Esophagus squamous epithelium (tissue), 5 donors: ENCODE data around the gene TXNDC11. TPM values are rescaled to one million over a fixed set of nuclear protein-coding genes. Genes with fewer than 3 reads are reported as not detected.

ENCODE experiments used
- DNase-seq: peaks from one replicate; lab custom pipeline; 2025; lab: John Stamatoyannopoulos, UW
- H3K27ac ChIP-seq, 4 donors: fragments of 200-600 bp; sonication (generic); one replicate each; pipeline ENCODE4 v1.5.1; 2016 to 2019; ENCODE audit warnings: mild to moderate bottlenecking in 1 of 4
- H3K27me3 ChIP-seq, 4 donors: fragments of 200-600 bp; sonication (generic); 1 replicate in 3 of 4; 2 replicates in 1 of 4; pipeline versions ENCODE4 v1.5.1 to v1.6.0; 2017 to 2021; ENCODE audit warnings: antibody characterized with exemption in 1 of 4
- H3K36me3 ChIP-seq, 3 donors: fragments of 200-600 bp; sonication (generic); one replicate each; pipeline ENCODE4 v1.5.1; 2016 to 2019
- H3K4me1 ChIP-seq, 3 donors: fragments of 200-600 bp; sonication (generic); one replicate each; pipeline ENCODE4 v1.5.1; 2017 to 2019
- H3K4me3 ChIP-seq, 4 donors: fragments of 200-600 bp; sonication (generic); 1 replicate in 3 of 4; 2 replicates in 1 of 4; pipeline ENCODE4 v1.5.1; 2016 to 2019; ENCODE audit warnings: mild to moderate bottlenecking in 2 of 4, moderate library complexity in 1 of 4
- H3K9me3 ChIP-seq, 3 donors: fragments of 200-600 bp; sonication (generic); one replicate each; pipeline ENCODE4 v1.5.1; 2016 to 2019
- POLR2A ChIP-seq, 4 donors: fragments of 450-650 bp; IDR thresholded peaks; one replicate each; pipeline ENCODE4 v1.6.1; 2017; ENCODE audit warnings: antibody characterized with exemption in 4 of 4, mild to moderate bottlenecking in 4 of 4, moderate library complexity in 3 of 4
- WGBS, 2 donors: methylation state at CpG; one replicate each; pipeline ENCODE4 v1.1.5; 2018; 5-methylcytosine and 5-hydroxymethylcytosine counted together
- intact Hi-C: fragments of 100-400 bp; cut with DNase I; formaldehyde crosslinking; loops from one replicate; pipeline ENCODE4 v1.15.0; 2022
- total RNA-seq, 4 donors: library from RNA; depleted of rRNA; stranded (reverse); fragments of >200 nt; gene quantifications; one replicate each; pipeline ENCODE4 v1.1.0, GENCODE V29; 2016
- TF ChIP-seq, protein P1 (sequence below), 6 experiments: fragments of 450-650 bp in 4 of 6; fragments of 200-600 bp in 2 of 6; sonication (generic) in 2 of 6; IDR thresholded peaks; one replicate each; pipeline ENCODE4 v1.5.1; 2016 to 2019; ENCODE audit warnings: antibody characterized with exemption in 6 of 6, mild to moderate bottlenecking in 4 of 6, moderate library complexity in 4 of 6
- donor health status: DM: yes; HTN: yes; CAD: no.

Gene TXNDC11
- total RNA-seq, 4 donors from 2014 or later = 26.0 to 39.1 (median 35.9) TPM

DNA sequence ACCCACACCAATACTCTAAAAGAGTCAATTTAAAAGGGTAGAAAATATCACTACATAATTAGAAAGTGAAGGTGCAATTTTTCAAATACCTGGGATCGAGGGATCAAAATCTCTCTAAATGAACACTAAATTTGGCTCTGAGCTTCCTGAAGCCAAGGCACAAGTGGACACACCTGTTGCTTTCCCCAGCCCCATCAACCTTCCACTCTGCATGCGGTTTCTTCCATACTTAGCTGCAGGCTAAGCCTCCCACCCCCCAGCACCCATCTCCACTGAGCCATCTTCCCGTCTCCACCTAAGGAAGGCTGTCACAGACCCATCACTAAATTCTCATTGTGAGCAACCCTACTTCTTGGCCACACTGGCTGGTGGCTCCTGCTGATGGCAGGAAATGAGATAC lies 30.5 kb downstream of the TXNDC11 start:
- Histone ChIP-seq H3K4me3 (no peak overlapping the region), H3K36me3 (peaks cover 0 to 92% (median 0%) of the 10 kb centered on the region in 3 donors), H3K27me3 (no peaks in the 10 kb centered on the region), H3K9me3 (no peaks in the 10 kb centered on the region), H3K4me1 (peaks cover 0 to 17% (median 0%) of the 10 kb centered on the region in 3 donors), H3K27ac (no peak overlapping the region)
- TF ChIP-seq, protein P1, sequence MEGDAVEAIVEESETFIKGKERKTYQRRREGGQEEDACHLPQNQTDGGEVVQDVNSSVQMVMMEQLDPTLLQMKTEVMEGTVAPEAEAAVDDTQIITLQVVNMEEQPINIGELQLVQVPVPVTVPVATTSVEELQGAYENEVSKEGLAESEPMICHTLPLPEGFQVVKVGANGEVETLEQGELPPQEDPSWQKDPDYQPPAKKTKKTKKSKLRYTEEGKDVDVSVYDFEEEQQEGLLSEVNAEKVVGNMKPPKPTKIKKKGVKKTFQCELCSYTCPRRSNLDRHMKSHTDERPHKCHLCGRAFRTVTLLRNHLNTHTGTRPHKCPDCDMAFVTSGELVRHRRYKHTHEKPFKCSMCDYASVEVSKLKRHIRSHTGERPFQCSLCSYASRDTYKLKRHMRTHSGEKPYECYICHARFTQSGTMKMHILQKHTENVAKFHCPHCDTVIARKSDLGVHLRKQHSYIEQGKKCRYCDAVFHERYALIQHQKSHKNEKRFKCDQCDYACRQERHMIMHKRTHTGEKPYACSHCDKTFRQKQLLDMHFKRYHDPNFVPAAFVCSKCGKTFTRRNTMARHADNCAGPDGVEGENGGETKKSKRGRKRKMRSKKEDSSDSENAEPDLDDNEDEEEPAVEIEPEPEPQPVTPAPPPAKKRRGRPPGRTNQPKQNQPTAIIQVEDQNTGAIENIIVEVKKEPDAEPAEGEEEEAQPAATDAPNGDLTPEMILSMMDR (IDR thresholded peaks at IDR 0.05) = no peak
- TF ChIP-seq POLR2A (IDR thresholded peaks at IDR 0.05) = no peak
- intact Hi-C loops = loop anchor here (5.0 to 10.0 kb wide), 3 partner anchors 67 to 747 kb away; no protein-coding TSS in a partner anchor
- no peak for DNase-seq
- WGBS, 2 donors = 91 to 92% methylated on average over 3 of the region's 3 CpGs

DNA sequence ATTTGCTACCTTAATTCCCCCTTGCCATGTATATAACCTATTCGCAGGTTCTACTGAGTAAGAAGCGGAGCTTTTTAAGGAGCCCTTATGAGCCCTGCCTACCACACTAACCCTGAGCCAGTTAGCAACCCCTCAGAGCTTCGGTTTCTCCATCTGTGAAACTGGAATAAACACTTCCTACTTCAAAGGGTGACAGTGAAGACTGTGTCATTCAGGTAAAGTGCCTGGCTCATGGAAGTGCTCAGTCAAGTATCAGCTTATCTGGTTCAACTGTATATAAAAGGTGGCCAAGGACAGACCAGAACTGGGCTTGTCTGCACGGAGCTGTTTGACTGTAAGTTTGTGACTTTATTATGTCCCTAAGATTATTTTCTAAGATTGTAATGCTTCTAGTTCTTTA lies 31.0 kb downstream of the TXNDC11 start:
- intact Hi-C loops = loop anchor here (5.0 to 10.0 kb wide), 3 partner anchors 67 to 747 kb away; no protein-coding TSS in a partner anchor
- TF ChIP-seq, protein P1 (IDR thresholded peaks at IDR 0.05) = no peak
- TF ChIP-seq POLR2A (IDR thresholded peaks at IDR 0.05) = no peak
- Histone ChIP-seq H3K4me3 (no peak overlapping the region), H3K27ac (no peak overlapping the region), H3K27me3 (no peaks in the 10 kb centered on the region), H3K4me1 (peaks cover 0 to 17% (median 0%) of the 10 kb centered on the region in 3 donors), H3K36me3 (peaks cover 0 to 91% (median 0%) of the 10 kb centered on the region in 3 donors), H3K9me3 (no peaks in the 10 kb centered on the region)
- 84 to 96% methylated on average over 4 of the region's 4 CpGs for WGBS, 2 donors
- DNase-seq = no peak

DNA sequence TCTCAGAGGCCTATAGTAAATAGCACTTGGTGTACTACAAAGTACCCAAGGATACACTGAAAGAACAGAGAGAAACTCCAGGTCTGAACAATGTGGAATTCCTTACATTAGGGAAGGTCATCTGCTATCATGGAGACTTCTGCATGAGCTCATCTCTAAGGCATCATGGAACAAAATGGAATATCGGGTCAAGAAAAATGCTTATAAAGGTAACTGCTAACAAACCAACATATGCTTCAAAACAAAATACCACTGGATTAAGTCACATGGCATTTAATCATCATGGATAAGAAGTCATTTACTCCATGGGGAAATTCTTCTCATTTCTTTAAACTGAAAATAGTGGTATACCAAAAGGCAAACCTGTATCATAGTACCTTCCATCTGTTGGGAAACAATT lies 34.2 kb downstream of the TXNDC11 start:
- Histone ChIP-seq H3K27ac (no peak overlapping the region), H3K27me3 (no peaks in the 10 kb centered on the region), H3K9me3 (no peaks in the 10 kb centered on the region), H3K36me3 (peaks cover 0 to 71% (median 0%) of the 10 kb centered on the region in 3 donors), H3K4me1 (peaks cover 0 to 16% (median 0%) of the 10 kb centered on the region in 3 donors), H3K4me3 (no peak overlapping the region)
- no peak for TF ChIP-seq POLR2A (IDR thresholded peaks at IDR 0.05)
- TF ChIP-seq, protein P1 (IDR thresholded peaks at IDR 0.05) = no peak
- WGBS, 2 donors = 87 to 90% methylated on average over 1 of the region's 1 CpG
- no peak for DNase-seq
- intact Hi-C loops = no loop called here

DNA sequence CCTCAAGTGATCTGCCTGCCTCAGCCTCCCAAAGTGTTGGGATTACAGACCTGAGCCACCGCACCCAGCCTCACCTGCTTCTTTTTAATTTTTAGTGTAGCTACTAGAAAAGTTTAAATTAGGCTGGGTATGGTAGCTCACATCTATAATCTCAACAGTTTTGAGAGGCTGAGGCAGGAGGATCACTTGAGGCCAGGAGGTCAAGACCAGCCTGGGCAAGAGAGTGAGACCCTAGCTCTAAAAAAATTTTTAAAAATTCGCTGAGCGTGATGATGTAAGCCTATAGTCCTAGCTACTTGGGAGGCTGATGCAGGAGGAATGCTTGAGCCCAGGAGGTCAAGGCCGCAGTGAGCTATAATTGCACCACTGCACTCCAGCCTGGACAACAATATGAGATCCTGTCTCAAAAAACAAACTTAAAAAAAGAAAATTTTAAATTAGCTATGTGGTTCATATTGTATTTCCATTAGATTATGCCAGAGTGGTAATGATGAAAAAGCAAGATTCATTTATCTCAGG lies 34.9 kb downstream of the TXNDC11 start:
- Histone ChIP-seq H3K27ac (no peak overlapping the region), H3K27me3 (no peaks in the 10 kb centered on the region), H3K4me1 (peaks cover 0 to 16% (median 0%) of the 10 kb centered on the region in 3 donors), H3K4me3 (no peak overlapping the region), H3K9me3 (no peaks in the 10 kb centered on the region), H3K36me3 (peaks cover 0 to 71% (median 0%) of the 10 kb centered on the region in 3 donors)
- intact Hi-C loops = no loop called here
- no peak for DNase-seq
- 91 to 97% methylated on average over 4 of the region's 4 CpGs for whole genome bisulfite sequencing, 2 donors
- TF ChIP-seq POLR2A (IDR thresholded peaks at IDR 0.05) = no peak
- TF ChIP-seq, protein P1 (IDR thresholded peaks at IDR 0.05) = no peak

DNA sequence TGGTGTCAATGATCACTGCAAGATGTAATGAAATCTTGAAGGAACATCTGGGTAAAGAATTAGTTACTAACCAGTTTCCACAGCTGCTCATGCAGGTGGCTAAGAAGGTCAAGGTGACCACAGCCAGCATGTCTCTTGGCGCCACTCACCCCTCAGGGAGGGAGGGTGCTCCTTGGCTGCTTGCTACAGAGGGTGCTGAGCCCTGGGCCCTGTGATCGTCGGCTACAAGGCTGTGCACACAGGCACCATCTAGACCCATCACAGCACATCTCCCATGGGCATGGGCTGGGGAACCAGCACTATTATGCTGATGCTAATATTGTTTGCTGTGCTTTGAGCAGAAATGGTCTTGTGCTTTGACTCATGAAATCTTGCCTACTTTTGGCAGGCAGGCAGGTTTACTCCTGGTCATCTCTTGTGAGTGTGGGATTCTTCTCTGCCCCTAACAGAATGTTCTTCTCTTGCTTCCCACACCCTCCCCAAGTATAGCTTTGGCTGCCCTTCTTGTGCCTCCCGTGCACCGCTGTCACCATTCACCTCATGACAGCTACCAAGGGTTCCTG lies 36.4 kb downstream of the TXNDC11 start:
- H3K27me3 ChIP-seq = no peaks in the 10 kb centered on the region
- intact Hi-C loops = no loop called here
- peaks cover 0 to 16% (median 0%) of the 10 kb centered on the region in 3 donors for H3K4me1 ChIP-seq
- no peak overlapping the region for H3K4me3 ChIP-seq
- H3K27ac ChIP-seq = peak overlapping the region in 1 of 4 donors; percentile 2
- 81 to 88% methylated on average over 4 to 5 of the region's 5 CpGs for WGBS, 2 donors
- TF ChIP-seq, protein P1 (IDR thresholded peaks at IDR 0.05) = no peak
- no peak for TF ChIP-seq POLR2A (IDR thresholded peaks at IDR 0.05)
- DNase-seq = no peak
- H3K9me3 ChIP-seq = no peaks in the 10 kb centered on the region
- peaks cover 0 to 69% (median 0%) of the 10 kb centered on the region in 3 donors for H3K36me3 ChIP-seq
